Measurements from ENCODE around the gene HEATR9. TPM values are rescaled to one million over a fixed set of nuclear protein-coding genes. Genes with fewer than 3 reads are reported as not detected.

The HEATR9 gene
- total RNA-seq, 4 donors from 2014 or later = 0.27 TPM; not detected in 3

- WGBS, 2 donors (ENCODE audit: low coverage in 1 of 2) = 90 to 100% methylated on average over 1 to 2 of the region's 5 CpGs
- no peak overlapping the region for H3K4me3 ChIP-seq
- H3K27me3 ChIP-seq = no peaks in the 10 kb centered on the region
- H3K4me1 ChIP-seq = no peaks in the 10 kb centered on the region
- no peaks in the 10 kb centered on the region for H3K36me3 ChIP-seq
- no peak for ATAC-seq
- no peak overlapping the region for H3K27ac ChIP-seq
- TF ChIP-seq POLR2A (IDR thresholded peaks at IDR 0.05) (no peak), POLR2AphosphoS5 (IDR thresholded peaks at IDR 0.05) (no peak), EP300 (IDR thresholded peaks at IDR 0.05) (no peak)
- TF ChIP-seq, protein P1, sequence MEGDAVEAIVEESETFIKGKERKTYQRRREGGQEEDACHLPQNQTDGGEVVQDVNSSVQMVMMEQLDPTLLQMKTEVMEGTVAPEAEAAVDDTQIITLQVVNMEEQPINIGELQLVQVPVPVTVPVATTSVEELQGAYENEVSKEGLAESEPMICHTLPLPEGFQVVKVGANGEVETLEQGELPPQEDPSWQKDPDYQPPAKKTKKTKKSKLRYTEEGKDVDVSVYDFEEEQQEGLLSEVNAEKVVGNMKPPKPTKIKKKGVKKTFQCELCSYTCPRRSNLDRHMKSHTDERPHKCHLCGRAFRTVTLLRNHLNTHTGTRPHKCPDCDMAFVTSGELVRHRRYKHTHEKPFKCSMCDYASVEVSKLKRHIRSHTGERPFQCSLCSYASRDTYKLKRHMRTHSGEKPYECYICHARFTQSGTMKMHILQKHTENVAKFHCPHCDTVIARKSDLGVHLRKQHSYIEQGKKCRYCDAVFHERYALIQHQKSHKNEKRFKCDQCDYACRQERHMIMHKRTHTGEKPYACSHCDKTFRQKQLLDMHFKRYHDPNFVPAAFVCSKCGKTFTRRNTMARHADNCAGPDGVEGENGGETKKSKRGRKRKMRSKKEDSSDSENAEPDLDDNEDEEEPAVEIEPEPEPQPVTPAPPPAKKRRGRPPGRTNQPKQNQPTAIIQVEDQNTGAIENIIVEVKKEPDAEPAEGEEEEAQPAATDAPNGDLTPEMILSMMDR (IDR thresholded peaks at IDR 0.05) = no peak
- no peaks in the 10 kb centered on the region for H3K9me3 ChIP-seq
Measured at GRCh38 chr17:35906191-35906925, 37.7 kb upstream of the HEATR9 start.

- H3K27me3 ChIP-seq = no peaks in the 10 kb centered on the region
- H3K27ac ChIP-seq = no peak overlapping the region
- no peaks in the 10 kb centered on the region for H3K36me3 ChIP-seq
- TF ChIP-seq POLR2AphosphoS5 (IDR thresholded peaks at IDR 0.05) = no peak
- TF ChIP-seq, protein P1 (IDR thresholded peaks at IDR 0.05) = no peak
- no peak for TF ChIP-seq POLR2A (IDR thresholded peaks at IDR 0.05)
- TF ChIP-seq EP300 (IDR thresholded peaks at IDR 0.05) = no peak
- H3K9me3 ChIP-seq = no peaks in the 10 kb centered on the region
- H3K4me1 ChIP-seq = no peaks in the 10 kb centered on the region
- ATAC-seq = no peak
- 88 to 92% methylated on average over 5 of the region's 5 CpGs for WGBS, 2 donors (ENCODE audit: low coverage in 1 of 2)
- no peak overlapping the region for H3K4me3 ChIP-seq
Measured at GRCh38 chr17:35903451-35903850, 34.8 kb upstream of the HEATR9 start.

DNA sequence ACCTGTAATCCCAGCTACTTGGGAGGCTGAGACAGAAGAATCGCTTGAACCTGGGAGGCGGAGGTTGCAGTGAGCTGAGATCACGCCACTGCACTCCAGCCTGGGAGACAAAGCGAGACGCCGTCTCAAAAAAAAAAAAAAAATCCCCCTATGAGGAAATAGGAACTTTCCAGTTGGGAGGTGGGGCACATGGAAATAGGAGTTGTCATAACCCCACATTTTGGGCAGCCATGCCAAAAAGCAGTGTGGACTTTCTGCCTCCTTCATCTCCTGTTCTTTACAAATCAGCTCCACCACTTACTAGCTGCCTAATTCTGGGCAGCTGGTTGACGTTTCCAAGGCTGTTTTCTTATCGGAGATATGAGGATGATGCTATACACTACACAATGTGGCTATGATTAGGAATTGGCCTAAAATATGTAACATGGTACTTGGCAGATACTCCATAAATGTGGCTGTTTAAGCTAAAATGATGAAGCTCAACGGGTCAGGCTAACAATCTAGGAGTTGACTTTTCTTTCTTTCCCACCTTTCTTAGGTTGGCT is 33.0 kb upstream of the HEATR9 start:
- H3K9me3 ChIP-seq = no peaks in the 10 kb centered on the region
- no peak overlapping the region for H3K4me3 ChIP-seq
- WGBS, 2 donors (ENCODE audit: low coverage in 1 of 2) = 69 to 76% methylated on average over 2 to 6 of the region's 9 CpGs
- no peak for ATAC-seq
- H3K27me3 ChIP-seq = no peaks in the 10 kb centered on the region
- TF ChIP-seq POLR2AphosphoS5 (IDR thresholded peaks at IDR 0.05) (no peak), EP300 (IDR thresholded peaks at IDR 0.05) (no peak), POLR2A (IDR thresholded peaks at IDR 0.05) (no peak)
- TF ChIP-seq, protein P1 (IDR thresholded peaks at IDR 0.05) = no peak
- no peaks in the 10 kb centered on the region for H3K36me3 ChIP-seq
- no peak overlapping the region for H3K27ac ChIP-seq
- H3K4me1 ChIP-seq = no peaks in the 10 kb centered on the region

- Histone ChIP-seq H3K9me3 (no peaks in the 10 kb centered on the region), H3K27ac (no peak overlapping the region), H3K4me1 (no peaks in the 10 kb centered on the region), H3K4me3 (no peak overlapping the region), H3K36me3 (no peaks in the 10 kb centered on the region), H3K27me3 (no peaks in the 10 kb centered on the region)
- WGBS, 2 donors (ENCODE audit: low coverage in 1 of 2) = 44 to 46% methylated on average over 5 to 11 of the region's 11 CpGs
- no peak for TF ChIP-seq POLR2A (IDR thresholded peaks at IDR 0.05)
- no peak for TF ChIP-seq POLR2AphosphoS5 (IDR thresholded peaks at IDR 0.05)
- no peak for TF ChIP-seq EP300 (IDR thresholded peaks at IDR 0.05)
- TF ChIP-seq, protein P1 (IDR thresholded peaks at IDR 0.05) = no peak
- ATAC-seq = no peak
Measured at GRCh38 chr17:35900708-35901480, 32.2 kb upstream of the HEATR9 start.

Measured in gastroesophageal sphincter (tissue), 4 donors.